ENCODE results near the gene SRPX.

DNA sequence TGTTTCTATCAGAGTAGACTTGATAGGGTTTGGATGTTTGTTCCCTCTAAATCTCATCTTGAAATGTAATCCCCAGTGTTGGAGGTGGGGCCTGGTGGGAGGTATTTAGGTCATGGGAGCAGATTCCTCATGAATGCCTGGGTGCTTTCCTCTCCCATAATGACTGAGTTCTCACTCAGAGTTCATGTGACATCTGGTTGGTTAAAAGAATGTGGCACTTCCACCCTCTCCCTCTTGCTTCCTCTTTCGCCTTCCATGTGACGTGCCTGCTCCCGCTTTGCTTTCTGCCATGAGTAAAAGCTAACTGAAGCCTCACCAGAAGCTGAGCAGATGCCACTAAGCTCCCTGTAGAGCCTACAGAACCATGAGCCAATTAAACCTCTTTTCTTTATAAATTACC lies 47.3 kb upstream of the SRPX start:
- TF ChIP-seq, protein P1, sequence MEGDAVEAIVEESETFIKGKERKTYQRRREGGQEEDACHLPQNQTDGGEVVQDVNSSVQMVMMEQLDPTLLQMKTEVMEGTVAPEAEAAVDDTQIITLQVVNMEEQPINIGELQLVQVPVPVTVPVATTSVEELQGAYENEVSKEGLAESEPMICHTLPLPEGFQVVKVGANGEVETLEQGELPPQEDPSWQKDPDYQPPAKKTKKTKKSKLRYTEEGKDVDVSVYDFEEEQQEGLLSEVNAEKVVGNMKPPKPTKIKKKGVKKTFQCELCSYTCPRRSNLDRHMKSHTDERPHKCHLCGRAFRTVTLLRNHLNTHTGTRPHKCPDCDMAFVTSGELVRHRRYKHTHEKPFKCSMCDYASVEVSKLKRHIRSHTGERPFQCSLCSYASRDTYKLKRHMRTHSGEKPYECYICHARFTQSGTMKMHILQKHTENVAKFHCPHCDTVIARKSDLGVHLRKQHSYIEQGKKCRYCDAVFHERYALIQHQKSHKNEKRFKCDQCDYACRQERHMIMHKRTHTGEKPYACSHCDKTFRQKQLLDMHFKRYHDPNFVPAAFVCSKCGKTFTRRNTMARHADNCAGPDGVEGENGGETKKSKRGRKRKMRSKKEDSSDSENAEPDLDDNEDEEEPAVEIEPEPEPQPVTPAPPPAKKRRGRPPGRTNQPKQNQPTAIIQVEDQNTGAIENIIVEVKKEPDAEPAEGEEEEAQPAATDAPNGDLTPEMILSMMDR (IDR thresholded peaks at IDR 0.05), result no peak
- no peak for TF ChIP-seq POLR2A (IDR thresholded peaks at IDR 0.05)
